Measurements from ENCODE around the gene B4GAT1. TPM values are rescaled to one million over a fixed set of nuclear protein-coding genes. Genes with fewer than 3 reads are reported as not detected.
A peak's percentile ranks its signal among the peaks of the same experiment; 100 is the strongest.

Gene B4GAT1
- polyA plus RNA-seq, 3 donors = 0.75 to 1.7 (median 1.7) TPM

DNA sequence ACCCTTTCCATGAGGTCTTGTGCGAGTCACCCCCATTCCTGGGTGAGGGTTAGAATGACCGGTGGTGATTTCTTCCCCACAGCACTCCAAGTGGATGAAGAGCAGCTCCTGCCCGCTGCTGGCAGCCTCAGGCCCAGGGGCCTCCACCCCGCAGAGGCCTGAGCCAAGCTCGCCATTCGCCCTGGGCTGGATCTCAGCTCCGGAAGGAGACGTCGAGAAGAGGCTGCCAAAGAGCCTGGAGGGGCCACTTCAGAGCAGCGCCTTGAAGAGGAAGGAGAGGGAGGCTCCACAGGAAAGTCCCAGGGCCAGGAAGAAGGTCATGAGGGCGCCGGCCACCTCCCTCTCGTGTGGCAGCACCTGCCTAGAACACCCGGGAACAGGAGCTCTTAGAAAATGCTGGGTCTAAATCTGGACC, 15.8 kb upstream of the B4GAT1 start:
- no peaks in the 10 kb centered on the region for H3K4me1 ChIP-seq (ENCODE audit: control insufficient read depth in 1 of 2, insufficient read depth in 2 of 2, low read length in 2 of 2)
- H3K79me2 ChIP-seq (ENCODE audit: insufficient read depth, low read length) = no peaks in the 10 kb centered on the region
- H3K4me3 Mint-ChIP-seq = no peak overlapping the region
- no peaks in the 10 kb centered on the region for H3K36me3 Mint-ChIP-seq
- no peak for DNase-seq
- H3K36me3 ChIP-seq (replicated peaks in 1 of 2; ENCODE audit: control insufficient read depth in 1 of 2, insufficient read depth in 2 of 2, low read length in 2 of 2) = no peaks in the 10 kb centered on the region
- no peak overlapping the region for H3K27ac ChIP-seq (ENCODE audit: low read depth in 1 of 2, low read length in 2 of 2)
- H3K27me3 Mint-ChIP-seq (ENCODE audit: low read depth in 3 of 3) = peaks cover 0 to 9% (median 6%) of the 10 kb centered on the region in 3 donors
- no peaks in the 10 kb centered on the region for H3K4me1 Mint-ChIP-seq
- H4K20me1 ChIP-seq (ENCODE audit: insufficient read depth, low read length) = no peaks in the 10 kb centered on the region
- no peak overlapping the region for H3K27ac Mint-ChIP-seq
- H3K27me3 ChIP-seq (ENCODE audit: control insufficient read depth in 2 of 2, insufficient read depth in 2 of 2, low read length in 2 of 2) = no peaks in the 10 kb centered on the region
- no peak overlapping the region for H3K4me3 ChIP-seq (replicated peaks in 1 of 3; ENCODE audit: low read depth in 2 of 3, low read length in 3 of 3)
- TF ChIP-seq, protein P1, sequence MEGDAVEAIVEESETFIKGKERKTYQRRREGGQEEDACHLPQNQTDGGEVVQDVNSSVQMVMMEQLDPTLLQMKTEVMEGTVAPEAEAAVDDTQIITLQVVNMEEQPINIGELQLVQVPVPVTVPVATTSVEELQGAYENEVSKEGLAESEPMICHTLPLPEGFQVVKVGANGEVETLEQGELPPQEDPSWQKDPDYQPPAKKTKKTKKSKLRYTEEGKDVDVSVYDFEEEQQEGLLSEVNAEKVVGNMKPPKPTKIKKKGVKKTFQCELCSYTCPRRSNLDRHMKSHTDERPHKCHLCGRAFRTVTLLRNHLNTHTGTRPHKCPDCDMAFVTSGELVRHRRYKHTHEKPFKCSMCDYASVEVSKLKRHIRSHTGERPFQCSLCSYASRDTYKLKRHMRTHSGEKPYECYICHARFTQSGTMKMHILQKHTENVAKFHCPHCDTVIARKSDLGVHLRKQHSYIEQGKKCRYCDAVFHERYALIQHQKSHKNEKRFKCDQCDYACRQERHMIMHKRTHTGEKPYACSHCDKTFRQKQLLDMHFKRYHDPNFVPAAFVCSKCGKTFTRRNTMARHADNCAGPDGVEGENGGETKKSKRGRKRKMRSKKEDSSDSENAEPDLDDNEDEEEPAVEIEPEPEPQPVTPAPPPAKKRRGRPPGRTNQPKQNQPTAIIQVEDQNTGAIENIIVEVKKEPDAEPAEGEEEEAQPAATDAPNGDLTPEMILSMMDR (IDR thresholded peaks at IDR 0.05) = no peak
- H3K9me3 ChIP-seq (replicated peaks in 1 of 2; ENCODE audit: control insufficient read depth in 1 of 2, insufficient read depth in 1 of 2, low read length in 2 of 2) = no peaks in the 10 kb centered on the region
- H2AFZ ChIP-seq (ENCODE audit: insufficient read depth, low read depth, low read length, poor library complexity, severe bottlenecking) = no peak overlapping the region
- H3K9ac ChIP-seq (ENCODE audit: insufficient read depth, low read length, poor library complexity, severe bottlenecking) = no peak overlapping the region
- intact Hi-C loops (cut with micrococcal nuclease) = no loop called here
- no peak overlapping the region for H3K4me2 ChIP-seq (replicated peaks; ENCODE audit: extremely low read depth, low read length, poor library complexity, severe bottlenecking)
- over 99% methylated on average over 11 of the region's 14 CpGs for WGBS (ENCODE audit: insufficient coverage)
- peaks cover 0 to 1% (median 0%) of the 10 kb centered on the region in 7 donors for H3K9me3 Mint-ChIP-seq

DNA sequence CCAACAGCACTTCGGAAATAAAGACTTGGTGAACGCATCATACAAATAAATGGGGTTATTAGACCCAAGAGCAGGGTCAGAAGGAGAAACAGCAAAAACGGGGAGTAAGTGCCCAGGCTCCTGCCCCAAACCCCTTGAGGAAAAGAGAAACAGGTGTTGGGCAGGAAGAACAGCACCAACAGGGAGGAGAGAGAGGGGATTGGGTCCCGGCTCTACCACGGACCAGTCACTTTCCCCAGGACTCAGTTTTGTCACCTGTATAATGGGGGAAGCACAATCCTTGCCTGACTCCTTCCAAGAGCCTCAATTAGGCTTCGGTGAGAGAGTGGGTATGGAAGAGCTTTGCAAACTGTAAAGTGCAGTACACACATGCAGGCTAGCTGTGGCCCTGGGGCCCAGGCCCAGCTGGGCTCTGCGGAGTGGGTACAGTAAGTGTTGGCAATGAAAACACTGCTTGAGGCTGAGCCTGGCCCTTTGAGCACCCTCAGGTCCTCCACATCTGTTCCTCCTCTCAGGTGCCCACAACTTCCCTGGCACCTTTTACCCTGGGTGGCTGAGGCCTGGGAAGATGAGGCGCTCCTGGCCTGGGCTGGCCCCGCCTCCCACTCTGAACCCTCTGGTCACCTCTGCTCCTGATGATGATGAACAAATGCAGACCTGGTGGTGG, 15.2 kb upstream of the B4GAT1 start:
- H3K4me1 ChIP-seq (ENCODE audit: control insufficient read depth in 1 of 2, insufficient read depth in 2 of 2, low read length in 2 of 2) = no peaks in the 10 kb centered on the region
- H3K27ac ChIP-seq (ENCODE audit: low read depth in 1 of 2, low read length in 2 of 2) = no peak overlapping the region
- no peak overlapping the region for H3K4me2 ChIP-seq (replicated peaks; ENCODE audit: extremely low read depth, low read length, poor library complexity, severe bottlenecking)
- no peaks in the 10 kb centered on the region for H3K9me3 ChIP-seq (replicated peaks in 1 of 2; ENCODE audit: control insufficient read depth in 1 of 2, insufficient read depth in 1 of 2, low read length in 2 of 2)
- no peaks in the 10 kb centered on the region for H3K36me3 Mint-ChIP-seq
- no peaks in the 10 kb centered on the region for H3K36me3 ChIP-seq (replicated peaks in 1 of 2; ENCODE audit: control insufficient read depth in 1 of 2, insufficient read depth in 2 of 2, low read length in 2 of 2)
- no peaks in the 10 kb centered on the region for H4K20me1 ChIP-seq (ENCODE audit: insufficient read depth, low read length)
- TF ChIP-seq, protein P1 (IDR thresholded peaks at IDR 0.05) = no peak
- H2AFZ ChIP-seq (ENCODE audit: insufficient read depth, low read depth, low read length, poor library complexity, severe bottlenecking) = no peak overlapping the region
- H3K4me3 ChIP-seq (replicated peaks in 1 of 3; ENCODE audit: low read depth in 2 of 3, low read length in 3 of 3) = no peak overlapping the region
- no peak overlapping the region for H3K4me3 Mint-ChIP-seq
- H3K27me3 Mint-ChIP-seq (ENCODE audit: low read depth in 3 of 3) = peaks cover 0 to 9% (median 4%) of the 10 kb centered on the region in 3 donors
- H3K27me3 ChIP-seq (ENCODE audit: control insufficient read depth in 2 of 2, insufficient read depth in 2 of 2, low read length in 2 of 2) = no peaks in the 10 kb centered on the region
- H3K9me3 Mint-ChIP-seq = peaks cover 0 to 1% (median 0%) of the 10 kb centered on the region in 7 donors
- peak in 1 of 3 donors; percentile 1 for DNase-seq
- 96% methylated on average over 3 of the region's 9 CpGs for WGBS (ENCODE audit: insufficient coverage)
- H3K27ac Mint-ChIP-seq = no peak overlapping the region
- H3K4me1 Mint-ChIP-seq = no peaks in the 10 kb centered on the region
- intact Hi-C loops (cut with micrococcal nuclease) = no loop called here
- H3K9ac ChIP-seq (ENCODE audit: insufficient read depth, low read length, poor library complexity, severe bottlenecking) = no peak overlapping the region
- H3K79me2 ChIP-seq (ENCODE audit: insufficient read depth, low read length) = no peaks in the 10 kb centered on the region

Measured in CD14-positive monocyte (primary cell).